HG02981 (cell line): ENCODE measurements around the gene TIGD7.
"Not testable (repeated sequence)": the region's sequence is repeated elsewhere in the genome, so short reads cannot be mapped to it uniquely, and the experiment has no call there.

Source experiments
- ATAC-seq: cut with Tn5 transposase; IDR thresholded peaks from one replicate; pipeline ENCODE4 v1.9.1; 2021; ENCODE audit warnings: mild to moderate bottlenecking, moderate library complexity; ENCODE audit not compliant: unreplicated experiment

The TIGD7 gene

DNA sequence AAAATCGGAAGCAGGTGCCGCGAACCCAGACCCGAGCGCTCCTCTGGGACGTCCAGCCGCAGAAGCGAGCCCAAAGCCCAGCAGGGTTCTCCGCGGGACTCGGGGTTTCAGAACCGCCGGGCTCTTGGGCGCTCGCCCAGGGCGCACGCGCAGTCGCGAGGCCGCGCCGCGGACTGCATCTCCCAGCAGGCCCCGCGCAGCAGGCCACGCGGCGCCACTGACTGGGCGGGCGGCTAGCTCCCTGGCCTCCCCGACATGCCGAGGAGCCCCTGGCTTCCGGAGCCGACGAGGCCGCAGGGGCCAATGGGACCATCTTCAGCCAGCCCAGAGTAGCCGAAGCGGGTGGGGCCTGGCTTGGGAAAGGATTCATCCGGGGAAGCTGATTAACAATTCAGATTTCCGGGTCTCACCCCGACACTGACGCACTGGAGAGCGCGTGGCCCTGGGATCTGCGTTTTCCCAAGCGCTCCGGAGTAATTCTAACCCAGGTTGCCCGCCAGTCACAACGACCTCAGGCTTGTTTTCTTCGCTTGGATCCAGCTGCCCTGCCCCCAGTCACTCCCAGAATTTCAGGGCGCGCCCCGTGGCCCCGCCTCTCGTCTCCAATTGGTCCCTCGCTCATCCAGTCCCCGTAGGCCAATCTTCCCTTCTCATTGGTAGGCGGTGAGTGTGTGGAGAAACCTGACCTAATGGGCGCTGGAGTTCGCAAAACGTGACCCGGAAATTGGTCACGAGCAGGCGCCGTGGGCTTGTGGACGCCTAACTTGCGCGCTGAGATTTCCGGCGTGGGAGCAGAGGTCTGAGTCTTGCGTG is 22.3 kb downstream of the TIGD7 start, which contains the start of gene ZNF263:
ZNF263 (plus strand) TSS at position 762 of the 813 bp plus-strand sequence. CDS start 328 bp downstream, outside the sequence.
- ATAC-seq: peak; percentile 78

DNA sequence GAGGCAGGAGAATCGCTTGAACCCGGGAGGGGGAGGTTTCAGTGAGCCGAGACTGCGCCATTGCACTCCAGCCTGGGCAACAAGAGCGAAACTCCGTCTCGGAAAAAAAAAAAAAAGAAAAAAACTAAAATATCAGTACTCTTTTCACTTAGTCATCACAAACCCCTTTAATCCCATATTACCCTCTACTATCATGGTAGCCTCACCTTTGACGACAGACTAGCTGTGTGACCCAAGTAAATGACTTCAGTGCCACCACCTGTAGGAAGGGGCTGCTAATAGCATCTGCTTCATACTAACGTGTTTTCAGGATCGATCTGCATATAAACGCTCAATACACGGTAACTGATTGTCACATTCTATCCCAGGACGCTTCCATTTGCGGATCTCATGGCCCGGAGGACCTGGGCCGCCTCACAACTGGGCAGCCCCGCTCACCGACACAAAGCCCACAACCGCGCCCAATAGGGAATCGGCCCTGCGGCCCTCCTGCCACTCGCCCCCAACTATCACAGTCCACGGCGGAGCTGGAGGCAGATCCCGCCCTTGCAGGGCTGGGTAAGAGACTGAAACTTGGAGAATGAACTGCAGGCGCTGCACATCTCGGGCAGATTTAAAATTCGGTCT is 23.0 kb downstream of the TIGD7 start:
- peak; percentile 25 for ATAC-seq

DNA sequence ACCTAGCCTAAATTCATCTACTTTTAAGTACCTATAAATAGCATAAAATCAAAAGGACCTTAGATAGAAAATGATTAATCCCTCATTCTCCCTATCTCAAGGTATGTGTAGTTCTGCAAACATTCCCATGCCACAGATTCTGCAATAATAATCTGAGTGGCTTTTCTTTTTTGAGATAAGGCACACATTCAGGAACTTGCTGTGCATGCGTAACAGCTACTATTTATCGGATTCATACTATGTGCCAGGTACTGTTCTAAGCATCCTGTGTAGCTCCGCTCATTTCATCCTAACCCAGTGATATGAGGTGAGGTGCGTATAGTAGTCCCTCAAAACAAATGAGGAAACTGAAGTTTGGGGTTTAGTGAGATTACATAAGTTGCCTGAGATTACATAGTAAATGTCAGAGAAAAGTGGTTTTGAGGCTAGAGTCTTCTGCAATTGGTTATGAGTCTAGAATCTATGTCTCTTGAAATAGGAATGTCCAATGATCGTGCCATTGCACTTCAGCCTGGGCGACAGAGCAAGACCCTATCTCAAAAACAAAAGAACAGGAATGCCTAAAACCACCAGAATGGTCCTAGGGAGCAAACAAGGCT is 23.9 kb downstream of the TIGD7 start:
- no peak for ATAC-seq

DNA sequence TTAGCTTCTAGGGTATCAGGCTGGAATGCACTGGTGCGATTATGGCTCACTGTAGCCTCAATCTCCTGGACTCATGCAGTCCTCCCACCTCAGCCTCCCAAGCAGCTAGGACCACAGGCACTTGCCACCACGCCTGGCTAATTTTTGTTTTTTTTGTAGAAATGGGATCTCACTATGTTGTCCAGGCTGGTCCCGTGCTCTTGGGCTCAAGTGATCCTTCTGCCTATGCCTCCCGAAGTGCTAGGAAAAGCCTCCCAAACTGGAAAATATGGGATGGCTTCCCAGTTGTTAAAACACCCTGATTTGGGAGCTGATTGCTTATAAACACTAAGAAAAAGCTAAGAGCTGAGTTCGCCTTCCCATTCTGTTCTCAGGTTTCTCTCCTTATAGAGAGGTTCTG is 28.6 kb downstream of the TIGD7 start:
- ATAC-seq: no peak

- ATAC-seq: no peak
Observed at GRCh38 chr16:3274947-3275346, 30.3 kb downstream of the TIGD7 start.

GRCh38 chr16:3274490-3274889 is 30.7 kb downstream of the TIGD7 start:
- ATAC-seq: no peak

- not testable (repeated sequence) for ATAC-seq
Observed at GRCh38 chr16:3271281-3271680, 33.9 kb downstream of the TIGD7 start.

DNA sequence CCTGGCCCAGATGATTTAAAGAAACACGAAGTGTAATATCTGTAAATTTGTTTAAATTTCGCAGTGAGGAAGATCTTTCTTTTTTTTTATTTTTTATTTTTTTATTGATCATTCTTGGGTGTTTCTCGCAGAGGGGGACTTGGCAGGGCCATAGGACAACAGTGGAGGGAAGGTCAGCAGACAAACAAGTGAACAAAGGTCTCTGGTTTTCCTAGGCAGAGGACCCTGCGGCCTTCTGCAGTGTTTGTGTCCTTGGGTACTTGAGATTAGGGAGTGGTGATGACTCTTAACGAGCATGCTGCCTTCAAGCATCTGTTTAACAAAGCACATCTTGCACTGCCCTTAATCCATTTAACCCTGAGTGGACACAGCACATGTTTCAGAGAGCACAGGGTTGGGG is 34.5 kb downstream of the TIGD7 start:
- ATAC-seq: not testable (repeated sequence)

- no peak for ATAC-seq
Observed at GRCh38 chr16:3268294-3268693, 36.9 kb downstream of the TIGD7 start.

- ATAC-seq: no peak
Observed at GRCh38 chr16:3266873-3267537, 38.2 kb downstream of the TIGD7 start.

DNA sequence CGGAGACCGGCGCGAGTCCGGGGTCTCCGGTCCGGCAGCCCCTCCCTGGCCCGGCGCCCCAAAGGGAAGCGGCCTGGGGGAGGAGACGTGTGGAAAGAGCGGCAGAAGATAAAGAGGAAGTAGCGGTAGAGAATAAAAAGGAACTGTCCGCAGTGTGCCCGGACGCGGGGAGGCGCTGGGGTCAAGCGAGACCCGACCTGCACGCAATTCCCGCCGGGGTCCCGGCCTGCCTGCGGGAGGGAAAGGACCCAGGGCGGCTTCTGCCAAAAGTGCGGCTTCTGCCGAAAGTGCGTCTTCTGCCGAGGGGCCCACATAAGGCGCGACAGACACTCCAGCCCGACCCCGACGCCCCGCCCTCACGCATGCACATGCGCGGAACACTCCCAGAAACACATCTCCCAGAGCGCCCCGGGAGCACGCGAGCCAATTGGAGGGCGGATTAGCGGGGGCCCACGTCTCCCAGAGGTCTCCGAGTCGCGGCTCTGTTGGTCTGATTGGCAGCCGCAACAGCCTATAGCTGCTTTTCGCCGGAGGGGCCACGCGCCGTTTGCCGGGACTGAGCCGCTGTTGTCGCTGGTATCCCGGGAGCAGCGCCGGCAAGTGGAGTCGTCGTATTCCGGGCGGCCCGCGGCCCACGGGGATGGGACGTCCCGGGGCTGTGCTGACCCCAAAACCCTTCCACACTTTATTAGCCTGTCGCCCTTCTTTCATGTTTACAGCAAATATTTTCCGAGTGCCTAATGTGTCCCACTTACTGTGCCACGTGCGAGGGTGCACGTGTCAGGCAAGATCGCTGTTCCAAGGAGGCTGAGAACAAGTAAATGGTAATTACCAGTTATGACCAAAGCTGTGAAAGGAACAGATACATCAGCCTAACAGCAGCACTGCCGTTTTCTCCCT is 40.8 kb downstream of the TIGD7 start:
- ATAC-seq: peak; percentile 79

DNA sequence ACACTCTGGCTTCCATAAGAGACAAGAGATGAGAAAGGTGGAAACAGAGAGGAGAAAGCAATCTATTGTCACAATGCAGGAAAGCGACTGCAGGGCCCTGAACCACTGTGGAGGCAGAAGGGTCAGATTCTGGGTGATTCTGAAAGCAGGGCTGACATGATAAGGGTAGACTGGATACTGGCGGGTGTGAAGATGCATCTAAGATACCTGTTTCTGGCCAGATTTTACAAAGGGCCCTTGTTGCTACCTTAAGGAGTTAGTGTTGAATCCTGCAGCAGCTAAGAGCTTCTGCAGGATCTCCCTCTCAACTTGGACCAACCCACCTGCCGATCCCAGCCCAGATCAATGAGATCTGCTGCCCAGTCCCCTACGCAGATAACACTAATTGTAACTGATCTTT is 42.7 kb downstream of the TIGD7 start:
- ATAC-seq: no peak

DNA sequence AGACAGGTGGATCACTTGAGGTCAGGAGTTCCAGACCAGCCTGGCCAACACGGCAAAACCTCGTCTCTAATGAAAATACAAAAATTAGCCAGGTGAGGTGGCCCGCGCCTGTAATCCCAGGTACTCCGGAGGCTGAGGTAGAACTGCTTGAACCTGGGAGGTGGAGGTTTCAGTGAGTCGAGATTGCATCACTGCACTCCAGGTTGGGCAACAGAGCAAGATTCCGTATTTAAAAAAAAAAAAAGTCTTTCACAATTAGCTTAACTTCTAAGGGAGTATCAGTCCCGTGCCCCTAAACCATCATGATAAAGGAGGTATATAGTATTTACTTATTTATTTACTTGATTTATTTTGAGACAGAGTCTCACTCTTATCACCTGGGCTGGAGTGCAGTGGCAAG is 45.4 kb downstream of the TIGD7 start:
- ATAC-seq: no peak

GRCh38 chr16:3256866-3257465 is 48.3 kb downstream of the TIGD7 start:
- no peak for ATAC-seq

DNA sequence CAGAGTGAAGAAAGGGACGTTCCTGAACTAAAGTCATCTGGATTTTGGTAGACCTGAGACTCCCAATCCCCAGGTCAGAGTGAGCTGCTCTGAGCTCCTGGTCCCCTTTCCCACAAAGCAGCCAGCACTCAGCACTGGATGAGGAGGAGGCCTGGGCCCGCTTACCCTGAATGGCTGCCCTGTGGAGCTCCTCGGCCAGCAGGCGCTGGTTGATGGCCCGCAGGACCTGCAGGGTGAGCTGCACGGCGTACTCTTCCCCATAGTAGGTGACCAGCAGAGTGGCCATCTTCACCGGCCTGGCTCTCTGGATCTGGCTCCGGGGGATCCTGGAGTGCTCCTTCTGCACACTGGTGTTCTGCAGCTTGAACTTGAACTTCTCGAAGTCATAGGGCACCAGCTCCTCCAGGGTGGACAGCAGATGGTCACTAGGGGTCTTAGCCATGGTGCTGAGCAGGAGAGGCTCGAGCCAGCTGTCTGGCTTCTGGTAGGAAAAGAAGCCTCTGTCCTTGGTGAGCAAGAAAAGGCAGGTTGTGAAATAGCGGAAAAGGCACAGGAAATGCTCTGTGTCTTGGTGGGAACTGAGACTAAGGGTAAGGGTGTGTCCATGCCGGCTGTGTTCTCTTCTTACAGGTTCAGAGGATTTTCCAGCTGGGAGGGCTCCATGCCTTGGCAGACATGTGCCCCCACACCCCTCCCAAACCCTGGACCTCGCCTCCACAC is 48.9 kb downstream of the TIGD7 start, which contains the start of gene MEFV:
MEFV (minus strand) TSS at position 488 of the 720 bp plus-strand sequence; CDS start at position 442, 46 bp downstream.
- no peak for ATAC-seq

DNA sequence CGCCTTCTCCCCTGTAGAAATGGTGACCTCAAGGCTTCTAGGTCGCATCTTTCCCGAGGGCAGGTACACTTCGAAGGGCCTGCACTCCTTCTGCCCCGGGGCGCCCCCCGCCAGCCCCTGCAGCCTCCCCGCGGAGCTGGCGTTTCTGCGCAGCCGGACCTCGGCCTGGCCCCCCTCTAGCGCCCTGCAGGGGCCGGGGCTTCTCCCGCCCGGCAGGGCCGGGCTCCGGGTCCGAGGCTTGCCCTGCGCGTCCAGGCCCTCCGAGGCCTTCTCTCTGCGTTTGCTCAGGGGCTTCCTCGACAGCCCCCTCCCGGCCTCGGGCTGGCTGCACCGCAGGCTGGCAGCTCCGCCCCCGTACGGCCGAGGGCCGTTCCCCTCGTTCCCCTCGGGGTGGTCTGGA is 50.9 kb downstream of the TIGD7 start:
- ATAC-seq: no peak

GRCh38 chr16:3252967-3253366 is 52.3 kb downstream of the TIGD7 start:
- ATAC-seq: no peak

GRCh38 chr16:3249451-3249850 is 55.8 kb downstream of the TIGD7 start:
- ATAC-seq: no peak

DNA sequence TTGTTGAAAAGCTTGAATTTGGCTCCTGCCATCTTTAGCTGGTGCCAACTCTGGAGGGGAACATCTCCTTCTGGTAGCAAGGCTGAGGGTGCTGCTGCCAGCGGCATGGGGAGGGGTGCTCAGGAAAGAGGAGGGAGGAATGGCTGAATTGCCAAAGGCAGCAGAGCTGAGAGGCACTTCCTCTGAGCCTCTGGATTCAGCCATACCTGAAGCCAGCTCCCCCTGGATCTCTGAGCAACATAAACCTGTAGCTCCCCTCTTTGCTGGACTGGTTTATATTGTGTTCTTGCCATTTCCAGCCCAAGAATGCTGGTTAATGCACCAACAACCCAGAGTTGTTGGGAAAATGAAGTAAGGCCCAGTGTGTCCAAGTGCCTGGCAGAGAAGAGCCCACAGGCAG is 56.2 kb downstream of the TIGD7 start:
- no peak for ATAC-seq
